ENCODE results near the gene NEUROG2.

- TF ChIP-seq POLR2AphosphoS5 (IDR thresholded peaks at IDR 0.05; ENCODE audit: borderline replicate concordance, low read depth, low read length) (no peak), EZH2 (IDR thresholded peaks at IDR 0.05) (no peak)
Measured at GRCh38 chr4:112540695-112541094, 24.7 kb upstream of the NEUROG2 start.

Measured in SK-N-MC (cell line).